HG02870 (cell line): ENCODE results near the gene MYG1.
A peak's percentile ranks its signal among the peaks of the same experiment; 100 is the strongest.

Source experiments
- ATAC-seq: cut with Tn5 transposase; IDR thresholded peaks from one replicate; pipeline ENCODE4 v1.9.1; 2021; ENCODE audit warnings: mild to moderate bottlenecking, moderate library complexity; ENCODE audit not compliant: unreplicated experiment

Gene MYG1

GRCh38 chr12:53352331-53353256 is 53.1 kb downstream of the MYG1 start:
- ATAC-seq, result peak; percentile 53

GRCh38 chr12:53353257-53353655 is 53.8 kb downstream of the MYG1 start:
- no peak for ATAC-seq

GRCh38 chr12:53355121-53355520 is 55.6 kb downstream of the MYG1 start:
- no peak for ATAC-seq
